Measurements from ENCODE around the gene SH3TC2. TPM values are rescaled to one million over a fixed set of nuclear protein-coding genes. Genes with fewer than 3 reads are reported as not detected.

SH3TC2 gene
- total RNA-seq, 2 experiments from 2014 or later: not detected

DNA sequence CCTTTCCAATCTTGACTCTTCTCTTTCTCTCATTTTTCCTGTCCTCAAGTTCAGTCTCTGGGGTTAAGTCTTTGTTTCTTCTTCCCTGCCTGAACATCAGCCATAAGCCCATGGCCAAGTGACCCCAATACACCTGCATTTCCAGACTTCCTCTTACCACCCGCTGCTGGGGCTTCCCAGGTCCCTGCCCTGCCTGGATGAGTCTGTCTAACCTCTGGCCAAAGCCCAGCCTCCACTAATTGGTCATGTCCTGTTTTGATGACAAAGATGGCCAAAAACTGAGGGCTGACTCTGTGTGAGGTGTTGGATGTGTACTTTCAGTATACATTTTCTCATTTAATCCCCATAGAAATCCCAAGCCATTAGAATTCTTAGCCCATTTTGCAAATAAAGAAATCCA, 47.3 kb downstream of the SH3TC2 start:
- H3K4me1 Mint-ChIP-seq: peaks cover 16% of the 10 kb centered on the region
- CTCF ChIA-PET: no interaction called here
- no peak overlapping the region for H3K27ac Mint-ChIP-seq

GRCh38 chr5:149015126-149015525, 47.7 kb downstream of the SH3TC2 start:
- no peak overlapping the region for H3K27ac Mint-ChIP-seq
- CTCF ChIA-PET: interaction anchor here (1.5 kb wide), 1 partner anchor 21 kb away, joined by 5 read pairs; no protein-coding TSS in a partner anchor
- DNase-seq (no peak), ATAC-seq (no peak)
- H3K27me3 Mint-ChIP-seq: no peaks in the 10 kb centered on the region
- no peaks in the 10 kb centered on the region for H3K9me3 Mint-ChIP-seq (ENCODE audit: low read depth)
- no peaks in the 10 kb centered on the region for H3K36me3 Mint-ChIP-seq
- no peak overlapping the region for H3K4me3 Mint-ChIP-seq
- H3K4me1 Mint-ChIP-seq: peaks cover 16% of the 10 kb centered on the region

More for the DNA sequence above, 47.3 kb downstream of the SH3TC2 start:
- peaks cover 4% of the 10 kb centered on the region for H3K27me3 Mint-ChIP-seq
- ATAC-seq (no peak), DNase-seq (no peak)
- no peak overlapping the region for H3K4me3 Mint-ChIP-seq
- no peaks in the 10 kb centered on the region for H3K9me3 Mint-ChIP-seq (ENCODE audit: low read depth)
- H3K36me3 Mint-ChIP-seq: no peaks in the 10 kb centered on the region

DNA sequence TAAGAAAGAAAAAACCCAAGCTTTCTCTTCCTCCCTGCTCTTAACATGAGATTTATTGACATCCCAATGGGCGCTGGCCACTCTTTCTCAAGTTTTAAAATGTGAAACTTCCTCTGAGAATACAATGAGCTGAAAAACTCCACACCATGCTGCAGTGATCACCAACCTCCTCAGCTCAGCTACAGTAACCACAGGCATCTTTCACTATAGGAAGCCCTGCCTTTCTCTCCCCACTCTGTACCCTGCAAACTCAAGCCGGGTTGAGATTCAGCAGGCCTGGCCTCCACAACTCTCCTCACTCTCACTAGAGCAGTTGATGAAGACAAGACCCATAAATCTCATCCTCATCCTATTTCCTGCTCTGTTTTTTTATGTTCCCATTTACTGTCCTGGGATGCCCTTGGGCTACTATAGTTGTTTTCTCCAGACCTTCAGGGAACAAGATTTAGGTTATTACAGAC, 48.3 kb downstream of the SH3TC2 start:
- Mint-ChIP-seq H3K9me3 (ENCODE audit: low read depth) (no peaks in the 10 kb centered on the region), H3K27me3 (peaks cover 3% of the 10 kb centered on the region), H3K36me3 (no peaks in the 10 kb centered on the region), H3K4me1 (peaks cover 15% of the 10 kb centered on the region), H3K27ac (no peak overlapping the region), H3K4me3 (no peak overlapping the region)
- ATAC-seq: no peak
- DNase-seq: no peak
- CTCF ChIA-PET: interaction anchor here (1.2 to 1.5 kb wide), 2 partner anchors 22 to 283 kb away, joined by 4 to 5 read pairs; no protein-coding TSS in a partner anchor

GRCh38 chr5:149013796-149014195, 49.1 kb downstream of the SH3TC2 start:
- CTCF ChIA-PET: interaction anchor here (1.2 to 1.5 kb wide), 2 partner anchors 22 to 283 kb away, joined by 4 to 5 read pairs; no protein-coding TSS in a partner anchor
- Mint-ChIP-seq H3K4me3 (no peak overlapping the region), H3K4me1 (peaks cover 9% of the 10 kb centered on the region), H3K27ac (no peak overlapping the region), H3K36me3 (no peaks in the 10 kb centered on the region), H3K27me3 (peaks cover 3% of the 10 kb centered on the region), H3K9me3 (ENCODE audit: low read depth) (no peaks in the 10 kb centered on the region)
- ATAC-seq (no peak), DNase-seq (no peak)

GRCh38 chr5:149012350-149012749, 50.5 kb downstream of the SH3TC2 start:
- no peaks in the 10 kb centered on the region for H3K36me3 Mint-ChIP-seq
- H3K4me1 Mint-ChIP-seq: peaks cover 2% of the 10 kb centered on the region
- H3K27me3 Mint-ChIP-seq: peaks cover 7% of the 10 kb centered on the region
- ATAC-seq (no peak), DNase-seq (no peak)
- CTCF ChIA-PET: interaction anchor here (1.4 kb wide), 1 partner anchor 282 kb away, joined by 4 read pairs; no protein-coding TSS in a partner anchor
- H3K4me3 Mint-ChIP-seq: no peak overlapping the region
- H3K27ac Mint-ChIP-seq: no peak overlapping the region
- H3K9me3 Mint-ChIP-seq (ENCODE audit: low read depth): no peaks in the 10 kb centered on the region

DNA sequence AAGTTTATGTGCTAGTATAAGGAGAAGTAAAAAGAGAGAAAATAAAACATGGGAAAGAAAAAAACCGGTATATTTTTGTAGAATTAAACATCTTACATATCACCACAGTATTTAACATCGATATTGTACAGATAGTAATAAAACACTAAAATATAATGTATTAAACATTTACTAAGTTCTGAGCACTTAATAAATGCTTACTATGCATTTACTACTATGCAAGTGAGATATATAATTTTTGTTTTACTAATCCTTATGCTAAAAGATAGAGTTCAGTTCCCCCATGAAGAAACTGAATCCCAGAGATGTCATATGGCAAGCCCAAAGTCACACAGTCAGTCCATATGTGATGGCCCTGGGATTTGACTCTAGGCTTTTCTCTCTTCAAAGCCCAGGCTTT, 51.1 kb downstream of the SH3TC2 start:
- H3K9me3 Mint-ChIP-seq (ENCODE audit: low read depth): no peaks in the 10 kb centered on the region
- no peak overlapping the region for H3K4me3 Mint-ChIP-seq
- H3K27ac Mint-ChIP-seq: no peak overlapping the region
- CTCF ChIA-PET: interaction anchor here (1.4 to 3.3 kb wide), 2 partner anchors 271 to 281 kb away, joined by 4 to 10 read pairs; no protein-coding TSS in a partner anchor
- no peaks in the 10 kb centered on the region for H3K36me3 Mint-ChIP-seq
- ATAC-seq (no peak), DNase-seq (no peak)
- H3K27me3 Mint-ChIP-seq: peaks cover 7% of the 10 kb centered on the region
- peaks cover 2% of the 10 kb centered on the region for H3K4me1 Mint-ChIP-seq

GRCh38 chr5:149011084-149011483, 51.8 kb downstream of the SH3TC2 start:
- Mint-ChIP-seq H3K36me3 (no peaks in the 10 kb centered on the region), H3K27ac (no peak overlapping the region), H3K9me3 (ENCODE audit: low read depth) (no peaks in the 10 kb centered on the region), H3K4me3 (no peak overlapping the region), H3K27me3 (peaks cover 9% of the 10 kb centered on the region), H3K4me1 (peaks cover 2% of the 10 kb centered on the region)
- CTCF ChIA-PET: interaction anchor here (1.0 to 3.3 kb wide), 2 partner anchors 24 to 271 kb away, joined by 3 to 10 read pairs; no protein-coding TSS in a partner anchor
- DNase-seq (no peak), ATAC-seq (no peak)

GRCh38 chr5:149007174-149007573, 55.7 kb downstream of the SH3TC2 start:
- CTCF ChIA-PET: interaction anchor here (1.0 to 2.9 kb wide), 7 partner anchors 23 to 276 kb away, joined by 3 to 11 read pairs (median 3); no protein-coding TSS in a partner anchor

DNA sequence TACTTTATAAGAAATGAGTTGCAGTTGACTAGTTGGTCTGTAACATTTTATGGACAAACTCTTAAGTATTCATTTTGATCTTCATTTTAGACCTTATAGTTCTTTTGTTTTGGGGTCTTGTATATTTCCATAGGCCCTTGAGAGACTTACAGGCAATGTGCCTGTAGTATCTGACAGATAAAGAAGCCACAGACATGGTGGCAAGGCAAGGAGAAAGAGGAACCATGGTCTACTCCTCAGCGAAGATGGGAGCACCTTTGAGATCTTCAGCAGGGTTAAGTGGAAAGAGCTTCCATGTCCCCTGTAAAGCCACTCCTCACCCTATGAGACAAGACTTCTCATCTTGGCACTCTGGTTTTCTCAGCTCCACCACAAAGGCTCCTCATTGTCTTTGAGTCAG, 56.4 kb downstream of the SH3TC2 start:
- H3K4me1 Mint-ChIP-seq: no peaks in the 10 kb centered on the region
- H3K27ac Mint-ChIP-seq: no peak overlapping the region
- no peak for ATAC-seq
- H3K36me3 Mint-ChIP-seq: no peaks in the 10 kb centered on the region
- peaks cover 15% of the 10 kb centered on the region for H3K27me3 Mint-ChIP-seq
- H3K9me3 Mint-ChIP-seq (ENCODE audit: low read depth): no peaks in the 10 kb centered on the region
- no peak for DNase-seq
- CTCF ChIA-PET: interaction anchor here (1.1 to 2.9 kb wide), 3 partner anchors 24 to 267 kb away, joined by 3 to 11 read pairs (median 6); no protein-coding TSS in a partner anchor
- no peak overlapping the region for H3K4me3 Mint-ChIP-seq

More at GRCh38 chr5:149007174-149007573, 55.7 kb downstream of the SH3TC2 start:
- no peak for DNase-seq
- Mint-ChIP-seq H3K4me3 (no peak overlapping the region), H3K27ac (no peak overlapping the region), H3K27me3 (peaks cover 9% of the 10 kb centered on the region), H3K36me3 (no peaks in the 10 kb centered on the region), H3K9me3 (ENCODE audit: low read depth) (no peaks in the 10 kb centered on the region), H3K4me1 (no peaks in the 10 kb centered on the region)
- no peak for ATAC-seq

GRCh38 chr5:149005077-149005892, 57.6 kb downstream of the SH3TC2 start:
- Mint-ChIP-seq H3K4me1 (no peaks in the 10 kb centered on the region), H3K27me3 (peaks cover 18% of the 10 kb centered on the region), H3K36me3 (no peaks in the 10 kb centered on the region), H3K9me3 (ENCODE audit: low read depth) (no peaks in the 10 kb centered on the region), H3K27ac (no peak overlapping the region), H3K4me3 (no peak overlapping the region)
- CTCF ChIA-PET: interaction anchor here (0.7 to 2.9 kb wide), 3 partner anchors 30 to 270 kb away, joined by 3 to 11 read pairs (median 4); no protein-coding TSS in a partner anchor
- DNase-seq (no peak), ATAC-seq (no peak)

- Mint-ChIP-seq H3K27ac (no peak overlapping the region), H3K4me3 (no peak overlapping the region), H3K9me3 (ENCODE audit: low read depth) (no peaks in the 10 kb centered on the region), H3K4me1 (no peaks in the 10 kb centered on the region), H3K36me3 (no peaks in the 10 kb centered on the region), H3K27me3 (peaks cover 15% of the 10 kb centered on the region)
- DNase-seq (no peak), ATAC-seq (no peak)
- CTCF ChIA-PET: interaction anchor here (0.8 to 1.5 kb wide), 2 partner anchors 269 to 276 kb away, joined by 4 read pairs; no protein-coding TSS in a partner anchor
These were observed 58.3 kb downstream of the SH3TC2 start for GRCh38 chr5:149004559-149004958.

- no peak for DNase-seq
- Mint-ChIP-seq H3K4me3 (no peak overlapping the region), H3K27ac (no peak overlapping the region), H3K27me3 (peaks cover 21% of the 10 kb centered on the region), H3K9me3 (ENCODE audit: low read depth) (no peaks in the 10 kb centered on the region), H3K36me3 (no peaks in the 10 kb centered on the region), H3K4me1 (no peaks in the 10 kb centered on the region)
- CTCF ChIA-PET: interaction anchor here (0.9 to 4.1 kb wide), 8 partner anchors 17 to 274 kb away, joined by 3 to 23 read pairs (median 5); no protein-coding TSS in a partner anchor
- no peak for ATAC-seq
These were observed 59.8 kb downstream of the SH3TC2 start for GRCh38 chr5:149002761-149003689.

DNA sequence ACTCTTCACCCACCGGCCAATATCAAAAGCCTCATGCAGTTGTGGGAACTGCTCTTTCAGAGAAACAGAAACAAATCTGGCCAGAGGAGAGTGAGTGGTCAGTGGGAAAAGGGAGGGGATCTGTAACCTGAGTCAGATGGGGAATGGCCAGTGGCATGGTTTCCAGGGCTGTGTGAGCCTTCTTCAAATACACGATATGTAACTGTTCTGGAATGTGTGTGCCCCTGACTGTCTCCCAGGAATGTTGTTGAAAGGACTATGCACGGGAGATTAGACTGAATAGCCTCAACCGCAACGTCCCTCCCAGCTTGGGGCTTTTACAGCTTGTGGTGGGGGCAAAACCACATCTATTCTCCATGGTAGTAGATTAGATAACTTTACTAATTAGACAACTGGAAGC, 60.8 kb downstream of the SH3TC2 start:
- no peak for DNase-seq
- no peaks in the 10 kb centered on the region for H3K9me3 Mint-ChIP-seq (ENCODE audit: low read depth)
- H3K27me3 Mint-ChIP-seq: peaks cover 24% of the 10 kb centered on the region
- no peaks in the 10 kb centered on the region for H3K4me1 Mint-ChIP-seq
- no peak overlapping the region for H3K4me3 Mint-ChIP-seq
- no peak overlapping the region for H3K27ac Mint-ChIP-seq
- CTCF ChIA-PET: interaction anchor here (0.9 to 4.1 kb wide), 4 partner anchors 33 to 271 kb away, joined by 3 to 23 read pairs (median 13); no protein-coding TSS in a partner anchor
- peak; percentile 16 for ATAC-seq
- H3K36me3 Mint-ChIP-seq: no peaks in the 10 kb centered on the region

Data from activated CD8-positive, alpha-beta memory T cell treated with anti-CD3 and anti-CD28 coated beads, Interleukin-2, amount 10 ng/mL, durations not matched to agents 7 days and 5 days (primary cell).